GM18505 (cell line): ENCODE results near the gene IL31RA.

Experiments used
- ATAC-seq: cut with Tn5 transposase; IDR thresholded peaks from one replicate; pipeline ENCODE4 v1.9.1; 2021; ENCODE audit not compliant: unreplicated experiment
- POLR2A ChIP-seq: IDR thresholded peaks from 4 replicates; pipeline ENCODE4 v1.6.1; 2011; ENCODE audit warnings: borderline replicate concordance; ENCODE audit not compliant: insufficient read depth, insufficient read length; ENCODE audit errors: extremely low read depth

Gene IL31RA

DNA sequence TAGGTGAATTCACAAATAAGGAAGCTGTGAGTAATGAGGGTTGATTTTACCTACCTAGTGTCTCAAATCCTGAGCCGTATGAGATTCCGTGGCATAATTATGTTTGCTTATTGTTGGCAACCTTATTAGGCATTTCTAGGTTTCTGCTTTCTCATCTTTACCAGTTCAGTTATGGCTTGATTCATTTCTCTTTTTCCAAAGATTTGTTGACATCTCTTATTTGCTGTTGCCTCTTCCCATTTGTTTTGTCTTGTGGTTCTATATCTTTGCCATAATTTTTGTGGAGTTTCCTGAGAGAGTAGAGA is 470 bp downstream of the IL31RA start:
- no peak for ATAC-seq
- TF ChIP-seq POLR2A: no peak

DNA sequence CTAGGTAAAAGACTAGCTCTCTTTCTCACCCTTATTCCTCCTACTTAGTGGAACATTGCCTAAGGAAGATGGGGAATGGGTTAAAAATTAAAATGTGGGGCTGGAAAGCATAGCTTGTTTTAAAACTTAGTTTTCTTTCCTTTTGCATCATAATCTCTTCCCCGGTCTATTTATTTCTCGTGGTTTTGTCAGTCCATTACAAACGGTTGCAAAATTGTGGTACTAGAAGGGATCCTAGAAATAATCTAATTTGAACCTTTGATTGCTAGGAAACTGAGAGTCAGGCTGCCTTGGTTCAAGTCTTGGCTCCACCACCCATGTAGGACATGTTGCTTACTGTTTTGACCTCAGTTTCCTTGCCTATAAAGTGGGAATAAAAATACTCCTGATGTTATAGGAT is 1.3 kb downstream of the IL31RA start:
- no peak for ATAC-seq
- TF ChIP-seq POLR2A: no peak

DNA sequence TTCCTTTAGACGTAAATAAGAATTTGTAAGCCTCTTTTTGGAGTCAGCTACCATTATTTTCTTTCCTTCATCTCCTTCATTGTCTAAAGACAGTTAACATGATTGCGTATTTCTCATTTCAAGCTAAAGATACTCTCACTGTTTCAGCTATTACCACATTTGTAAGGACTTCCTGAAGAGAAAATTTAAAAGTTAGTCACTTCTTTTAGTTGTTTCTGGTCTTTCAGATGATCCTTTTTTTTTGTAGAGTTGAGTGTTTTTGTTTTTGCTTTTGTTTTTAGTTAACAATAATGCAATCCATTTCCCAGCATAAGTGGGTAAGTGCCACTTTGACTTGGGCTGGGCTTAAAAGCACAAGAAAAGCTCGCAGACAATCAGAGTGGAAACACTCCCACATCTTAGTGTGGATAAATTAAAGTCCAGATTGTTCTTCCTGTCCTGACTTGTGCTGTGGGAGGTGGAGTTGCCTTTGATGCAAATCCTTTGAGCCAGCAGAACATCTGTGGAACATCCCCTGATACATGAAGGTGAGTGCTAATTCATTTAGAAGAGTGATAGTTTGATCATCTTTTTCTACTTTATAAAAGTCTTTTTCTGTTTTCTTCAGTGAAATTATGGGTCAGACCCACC is 2.0 kb downstream of the IL31RA start:
- ATAC-seq: no peak
- no peak for TF ChIP-seq POLR2A

DNA sequence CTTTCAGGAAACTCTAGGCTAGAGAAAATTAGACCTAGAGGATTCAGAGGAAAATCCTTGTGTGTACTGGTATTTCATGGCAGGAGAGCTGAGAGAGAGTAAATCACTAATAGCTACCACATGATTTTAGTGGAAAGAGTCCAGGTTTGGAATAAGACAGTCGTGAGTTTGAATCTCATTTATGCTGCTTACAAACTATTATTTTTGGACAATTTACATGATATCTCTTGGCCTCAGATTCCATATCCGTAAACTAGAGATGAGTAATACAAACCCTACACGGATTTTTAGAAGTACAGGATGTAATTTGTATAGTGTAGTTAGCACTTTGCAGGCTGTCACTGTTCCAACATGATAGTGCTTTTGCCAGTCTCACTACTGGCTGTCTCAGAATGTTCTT is 2.7 kb downstream of the IL31RA start:
- ATAC-seq: no peak
- no peak for TF ChIP-seq POLR2A

DNA sequence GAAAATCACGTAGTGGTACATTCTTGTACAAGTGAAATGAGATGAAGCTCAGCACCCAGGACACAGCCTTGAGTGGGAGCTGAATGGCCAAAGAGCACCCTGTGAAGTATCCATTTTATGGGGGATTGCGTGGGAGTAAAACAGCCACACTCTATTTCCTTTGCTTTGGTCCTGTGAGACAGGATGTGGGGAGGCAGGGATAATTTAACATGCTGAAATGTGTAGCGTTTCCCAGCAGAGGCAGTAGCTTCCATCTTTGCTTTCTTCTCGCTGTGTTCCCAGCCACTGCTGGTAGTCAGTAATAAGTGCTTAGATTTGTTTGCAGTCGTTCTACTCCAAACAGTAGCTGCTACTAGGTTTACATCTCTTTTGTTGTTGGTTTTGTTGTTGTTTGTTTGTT is 4.4 kb downstream of the IL31RA start:
- no peak for ATAC-seq
- no peak for TF ChIP-seq POLR2A

DNA sequence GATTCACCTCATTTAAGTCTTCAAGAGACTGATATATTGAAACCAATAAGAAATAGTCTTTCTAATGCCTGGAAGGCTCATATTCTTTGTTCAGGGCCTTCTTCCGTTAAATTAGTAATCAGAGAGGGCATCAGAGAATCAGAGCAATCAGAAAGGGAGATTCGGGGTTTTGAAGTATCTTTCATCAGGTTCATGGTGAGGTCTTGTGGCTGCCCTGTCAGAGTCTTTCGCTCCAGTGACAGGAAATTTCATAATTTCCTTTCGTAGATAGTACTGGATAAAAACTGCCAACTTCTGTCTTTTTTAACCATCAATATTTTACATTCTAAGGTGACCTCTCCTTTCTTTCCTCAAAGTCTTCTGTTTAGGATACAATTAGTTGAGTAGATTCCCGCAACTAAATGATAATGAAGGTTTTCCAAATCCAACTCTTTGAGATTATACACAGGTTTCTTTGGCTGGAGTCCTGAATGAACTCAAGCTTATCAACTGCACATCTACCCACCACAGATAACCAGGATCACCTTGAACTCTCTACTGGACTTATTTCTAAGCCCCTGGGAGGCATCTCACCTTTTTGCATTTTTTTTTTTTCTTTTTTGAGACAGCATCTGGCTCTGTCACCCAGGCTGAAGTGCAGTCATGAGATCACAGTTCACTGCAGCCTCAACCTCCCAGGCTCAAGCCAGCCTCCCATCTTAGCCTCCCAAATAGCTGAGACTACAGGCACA is 5.5 kb downstream of the IL31RA start:
- no peak for TF ChIP-seq POLR2A
- no peak for ATAC-seq

DNA sequence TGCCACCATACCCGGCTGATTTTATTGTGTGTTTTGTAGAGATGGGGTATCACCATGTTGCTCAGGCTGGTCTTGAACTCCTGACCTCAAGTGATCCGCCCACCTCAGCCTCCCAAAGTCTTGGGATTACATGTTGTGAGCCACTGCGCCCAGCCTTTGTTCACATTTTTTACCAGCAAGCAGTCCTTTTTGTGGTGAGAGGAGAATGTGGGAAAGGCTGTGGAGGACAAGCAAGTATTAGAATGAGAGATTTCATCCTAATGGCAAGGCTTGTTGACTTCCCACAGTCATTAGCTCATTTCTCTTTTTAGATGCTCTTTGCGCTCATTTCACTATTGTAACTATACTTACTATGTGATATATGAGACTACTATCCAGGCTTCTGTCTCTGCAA is 6.1 kb downstream of the IL31RA start:
- no peak for TF ChIP-seq POLR2A
- ATAC-seq: no peak

DNA sequence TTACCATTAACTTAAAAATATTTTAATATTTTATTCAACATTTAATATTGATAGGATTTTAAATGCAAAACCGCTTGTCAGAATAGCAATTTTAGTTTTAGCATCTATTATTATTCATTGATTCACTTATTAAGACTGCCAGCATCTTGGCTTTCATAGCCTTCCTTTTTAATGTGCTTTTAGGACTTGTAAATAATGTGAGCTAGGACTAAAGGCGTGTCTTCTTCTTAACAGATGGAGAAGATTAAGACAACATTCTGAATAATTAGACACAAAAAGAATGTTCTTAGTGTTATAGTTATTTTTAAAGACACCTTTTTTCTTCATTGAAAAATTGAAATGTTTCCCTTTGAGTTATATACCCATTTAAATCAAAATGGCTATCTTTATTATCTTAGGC is 6.9 kb downstream of the IL31RA start:
- no peak for ATAC-seq
- TF ChIP-seq POLR2A: no peak

DNA sequence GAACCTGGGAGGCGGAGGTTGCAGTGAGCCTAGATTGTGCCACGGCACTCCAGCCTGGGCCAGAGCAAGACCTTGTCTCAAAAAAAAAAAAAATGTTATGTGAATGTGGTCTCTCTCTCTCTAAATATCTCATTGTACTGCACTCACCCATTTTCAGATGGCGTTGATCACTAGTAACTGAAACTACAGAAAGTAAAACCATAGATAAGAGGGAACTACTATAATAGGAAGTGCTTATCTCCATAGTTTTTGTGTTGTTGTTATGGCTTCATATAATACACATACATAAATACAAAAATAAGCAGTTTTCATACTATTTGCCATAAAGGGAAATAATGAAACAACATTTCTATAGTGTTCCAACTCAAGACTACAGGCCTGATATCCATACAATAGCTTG is 9.1 kb downstream of the IL31RA start:
- no peak for TF ChIP-seq POLR2A
- no peak for ATAC-seq

DNA sequence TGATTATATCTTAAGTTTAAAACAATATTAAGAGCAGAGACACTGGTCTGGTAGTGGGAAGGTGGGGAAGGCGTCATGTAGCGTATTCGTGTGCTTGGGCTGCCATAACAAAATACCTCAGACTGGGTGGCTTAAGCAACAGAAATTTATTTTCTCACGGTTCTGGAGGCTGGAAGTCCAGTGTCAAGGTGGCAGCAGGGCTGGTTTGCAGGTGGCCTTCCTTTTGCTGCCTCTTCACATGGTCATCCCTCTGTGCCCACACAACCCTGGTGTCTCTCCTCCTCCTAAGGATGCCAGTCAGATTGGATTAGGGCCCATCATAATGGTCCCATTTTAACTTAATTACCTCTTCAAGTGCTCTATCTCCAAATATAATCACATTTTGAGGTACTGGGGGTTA is 9.6 kb downstream of the IL31RA start:
- no peak for TF ChIP-seq POLR2A
- no peak for ATAC-seq

DNA sequence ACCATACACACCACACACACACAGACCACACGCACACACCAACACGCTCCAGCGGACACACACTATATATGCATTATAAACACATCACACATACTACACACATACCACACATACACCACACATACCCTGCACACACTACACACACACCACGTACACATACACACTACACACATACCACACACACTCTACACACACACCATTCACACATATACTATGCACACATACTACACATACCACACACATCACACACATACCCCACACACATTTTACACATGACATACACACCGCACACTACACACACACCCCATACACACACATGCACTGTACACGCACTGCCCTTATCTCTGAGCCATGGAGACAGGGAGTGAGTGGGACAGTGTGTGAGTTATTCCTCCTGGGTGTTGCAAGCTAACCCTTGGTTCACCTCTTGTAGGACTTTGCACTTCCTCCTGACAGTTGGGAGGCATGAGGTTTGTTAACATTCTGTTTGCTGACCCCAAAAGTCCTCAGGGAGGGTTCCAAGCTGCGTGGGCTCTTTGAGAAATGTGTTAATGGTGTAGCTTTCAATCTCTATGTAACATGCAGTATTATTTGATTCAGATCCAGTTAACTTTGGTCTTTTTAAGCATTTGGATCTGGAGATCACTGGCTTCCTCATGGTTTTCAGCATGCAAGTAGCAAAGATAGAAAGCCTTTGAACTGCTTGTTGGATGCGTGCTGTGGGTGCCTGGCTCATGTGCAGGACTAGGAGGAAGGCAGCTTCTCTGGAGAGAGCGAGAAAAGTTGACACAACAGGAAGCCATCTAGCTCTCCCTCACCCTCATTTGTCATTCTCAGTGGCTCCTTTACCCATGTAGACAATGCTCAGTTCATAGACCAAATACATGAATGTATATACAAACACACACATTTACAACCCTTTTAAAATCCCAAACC is 13.7 kb downstream of the IL31RA start:
- TF ChIP-seq POLR2A: no peak
- no peak for ATAC-seq

DNA sequence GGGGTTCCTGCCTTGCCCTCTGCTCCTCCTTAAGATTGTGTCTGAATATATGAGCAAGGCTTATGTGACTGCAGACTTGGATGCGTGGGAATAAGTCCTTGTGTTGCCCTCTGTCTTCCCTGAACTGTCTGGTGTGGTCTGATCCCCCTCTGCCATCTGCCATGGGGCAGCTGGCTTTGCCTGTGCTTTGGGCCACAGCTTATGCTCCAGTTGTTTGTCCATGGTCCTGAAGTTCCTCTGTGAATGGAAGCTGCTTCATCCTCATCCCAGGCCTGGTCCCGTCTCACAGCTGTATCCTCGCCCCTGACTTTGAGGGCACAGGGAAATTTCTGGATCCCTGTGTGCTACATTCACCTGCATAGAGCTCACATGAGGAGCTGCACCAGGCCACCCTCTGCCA is 14.7 kb downstream of the IL31RA start:
- no peak for TF ChIP-seq POLR2A
- ATAC-seq: no peak

DNA sequence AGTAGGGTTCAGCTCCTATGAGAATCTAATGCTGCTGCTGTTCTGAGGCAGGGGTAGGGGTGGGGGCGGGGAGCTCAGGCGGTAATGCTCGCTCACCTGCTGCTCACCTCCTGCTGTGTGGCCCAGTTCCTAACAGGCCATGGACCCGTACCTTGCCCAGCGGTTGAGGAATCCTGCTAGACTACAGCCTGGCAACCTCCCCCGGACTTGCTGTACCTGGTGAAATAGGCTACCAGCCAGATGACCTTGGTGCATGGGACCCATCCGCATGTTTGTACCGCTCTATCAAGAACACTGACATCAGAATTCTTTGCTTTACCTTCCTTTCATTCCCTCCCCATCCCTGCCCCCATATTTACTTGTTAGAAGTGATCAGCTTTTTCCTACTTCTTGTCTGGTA is 15.3 kb downstream of the IL31RA start:
- TF ChIP-seq POLR2A: no peak
- no peak for ATAC-seq

DNA sequence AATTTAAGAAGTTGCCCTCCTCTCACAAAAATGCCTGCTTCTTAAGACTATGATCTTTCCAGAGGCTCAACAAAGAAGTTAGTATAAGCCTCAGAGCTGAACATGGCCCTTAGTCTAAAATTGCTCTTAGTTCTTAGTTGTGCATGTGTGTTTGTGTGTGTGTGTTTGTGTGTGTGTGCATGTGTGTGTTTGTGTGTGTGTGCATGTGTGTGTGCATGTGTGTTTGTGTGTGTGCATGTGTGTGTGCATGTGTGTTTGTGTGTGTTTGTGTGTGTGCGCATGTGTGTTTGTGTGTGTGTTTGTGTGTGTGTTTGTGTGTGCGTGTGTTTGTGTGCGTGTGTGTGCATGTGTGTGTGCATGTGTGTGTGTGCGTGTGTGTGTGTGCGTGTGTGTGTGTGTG is 15.8 kb downstream of the IL31RA start:
- no peak for TF ChIP-seq POLR2A
- ATAC-seq: no peak

DNA sequence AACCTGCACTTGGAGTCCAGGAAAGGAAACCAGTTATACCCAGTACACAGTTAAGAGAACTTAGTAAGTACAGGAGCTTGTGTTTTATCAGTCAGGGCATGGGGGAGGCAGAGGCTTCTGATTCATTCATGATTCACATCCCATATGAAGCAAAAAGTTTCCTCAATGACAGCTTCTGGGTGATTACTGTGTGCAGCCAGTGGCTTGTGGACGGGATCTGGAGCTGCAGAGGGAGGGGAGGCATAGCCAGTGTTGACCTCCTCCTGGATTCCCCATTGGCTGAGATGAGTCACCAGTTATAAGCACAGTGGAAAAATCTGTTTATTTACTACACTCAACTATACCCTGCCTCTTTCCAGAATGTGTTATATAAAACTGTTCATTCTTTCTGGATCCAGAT is 17.7 kb downstream of the IL31RA start:
- ATAC-seq: no peak
- TF ChIP-seq POLR2A: no peak

DNA sequence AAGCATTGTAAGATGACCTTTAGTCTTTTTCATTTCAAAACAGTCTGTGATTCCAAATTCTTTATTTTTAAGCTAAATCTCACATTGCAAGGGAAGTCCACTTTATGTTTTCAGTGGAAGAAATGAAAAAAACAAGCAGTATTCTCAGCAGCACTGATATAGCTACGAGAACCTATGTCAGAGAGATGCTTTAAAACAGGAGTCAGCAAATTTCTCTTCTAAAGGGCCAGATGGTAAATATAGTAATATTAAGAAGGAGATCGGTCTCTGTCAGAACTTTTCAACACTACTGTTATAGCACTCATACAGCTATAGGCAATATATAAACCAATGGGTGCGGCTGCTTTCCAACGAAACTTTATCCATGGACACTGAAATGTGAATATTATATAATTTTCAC is 18.7 kb downstream of the IL31RA start:
- no peak for TF ChIP-seq POLR2A
- ATAC-seq: no peak
